ENCODE measurements around the gene NNMT.

DNA sequence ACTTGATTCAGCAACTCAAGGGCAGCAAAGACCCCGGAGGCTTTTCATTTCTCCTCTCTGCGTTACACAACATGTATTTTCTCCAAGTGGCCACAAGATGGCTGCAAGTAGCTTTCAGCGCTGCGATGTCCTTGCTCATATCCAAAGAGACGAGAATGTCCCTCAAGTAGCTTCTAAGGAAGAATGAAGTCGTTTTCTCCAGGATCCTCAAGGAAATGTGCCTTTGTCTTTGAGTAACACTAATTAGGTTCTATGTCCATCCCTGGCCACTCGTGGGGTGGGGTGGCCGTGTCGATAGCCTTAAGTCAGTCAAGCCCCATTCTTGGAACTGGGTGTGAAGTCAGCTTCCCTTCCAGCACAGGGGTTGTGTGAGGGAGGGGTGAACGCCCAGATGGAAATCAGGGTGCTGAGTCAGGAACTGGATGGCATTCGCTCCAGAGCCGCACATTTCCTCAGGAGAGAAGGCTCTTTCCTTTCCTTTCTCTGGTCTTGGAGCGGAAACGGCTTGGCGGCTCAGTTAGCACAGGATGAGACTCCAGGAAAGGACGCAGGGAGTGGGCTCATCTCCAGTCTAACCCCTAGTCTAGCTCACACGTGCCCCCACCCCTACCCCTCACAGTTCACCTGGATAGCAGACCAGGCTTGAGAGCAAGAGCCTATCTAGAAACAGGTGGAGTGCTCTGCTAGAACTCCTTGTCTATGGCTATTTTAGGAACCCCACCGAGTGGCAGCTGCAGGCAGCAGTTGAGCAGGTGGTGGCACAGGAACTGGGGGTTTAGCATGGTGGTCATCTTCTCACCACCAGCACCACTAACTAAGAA, 44.3 kb downstream of the NNMT start:
- TF ChIP-seq EZH2 (IDR thresholded peaks at IDR 0.05; ENCODE audit: insufficient read depth, poor library complexity, severe bottlenecking) = no peak
- no peak for TF ChIP-seq EZH2phosphoT487 (IDR thresholded peaks at IDR 0.05; ENCODE audit: insufficient read depth, low read depth)

All from GM23248 (cell line).